Activated CD8-positive, alpha-beta T cell treated with anti-CD3 and anti-CD28 coated beads for 36 hours (primary cell): ENCODE data around the gene NMD3. TPM values are rescaled to one million over a fixed set of nuclear protein-coding genes. Genes with fewer than 3 reads are reported as not detected.

Experiments used
- ATAC-seq: fragments of 200-7000 bp; cut with Tn5 transposase; one replicate; pipeline ENCODE4 v1.10.0; 2021; ENCODE audit warnings: mild to moderate bottlenecking, moderate library complexity
- CTCF ChIA-PET: fragments of 350-600 bp; sonication (Branson Sonifier 250); formaldehyde crosslinking; loops from one replicate; lab custom pipeline; 2021; ENCODE audit warnings: antibody characterized with exemption; lab: Charles Lee
- POLR2A ChIA-PET: fragments of 350-600 bp; sonication (Branson Sonifier 250); formaldehyde crosslinking; loops from one replicate; lab custom pipeline; 2021; ENCODE audit warnings: antibody characterized with exemption; lab: Charles Lee
- DNase-seq: peaks from one replicate; pipeline ENCODE4 v3.0.0-alpha.2; 2020
- H3K27ac Mint-ChIP-seq: one replicate; pipeline ENCODE4 v1.8.0; 2021; ENCODE audit warnings: mild to moderate bottlenecking, mixed read lengths
- H3K27me3 Mint-ChIP-seq: one replicate; pipeline ENCODE4 v1.8.0; 2021; ENCODE audit warnings: mixed read lengths
- H3K36me3 Mint-ChIP-seq: one replicate; pipeline ENCODE4 v1.8.0; 2021; ENCODE audit warnings: low read depth, mixed read lengths
- H3K4me1 Mint-ChIP-seq: one replicate; pipeline ENCODE4 v1.8.0; 2021; ENCODE audit warnings: low read depth, mixed read lengths
- H3K4me3 Mint-ChIP-seq: one replicate; pipeline ENCODE4 v1.8.0; 2021; ENCODE audit warnings: mild to moderate bottlenecking, moderate library complexity, mixed read lengths
- H3K9me3 Mint-ChIP-seq: one replicate; pipeline ENCODE4 v1.8.0; 2021; ENCODE audit warnings: mixed read lengths
- CTCF ChIP-seq: fragments of 200-600 bp; IDR thresholded peaks from one replicate; pipeline ENCODE4 v1.8.0; 2022; ENCODE audit warnings: antibody characterized with exemption, mild to moderate bottlenecking
- intact Hi-C: fragments of 100-400 bp; cut with micrococcal nuclease; formaldehyde crosslinking; loops from one replicate; pipeline ENCODE4 v1.10.0; 2022
- total RNA-seq, 2 experiments: library from RNA; stranded (reverse); gene quantifications; one replicate each; pipeline ENCODE4 v1.2.3, GENCODE V29; 2021

Gene NMD3
- total RNA-seq, 2 experiments from 2014 or later: 73.0 to 74.9 TPM

- Mint-ChIP-seq H3K9me3 (no peaks in the 10 kb centered on the region), H3K4me3 (no peak overlapping the region), H3K4me1 (no peaks in the 10 kb centered on the region), H3K27ac (no peak overlapping the region), H3K27me3 (no peaks in the 10 kb centered on the region), H3K36me3 (no peaks in the 10 kb centered on the region)
- TF ChIP-seq CTCF: no peak
- ChIA-PET POLR2A (no interaction called here), CTCF (no interaction called here)
- ATAC-seq (no peak), DNase-seq (no peak)
- intact Hi-C loops: no loop called here
Measured at GRCh38 chr3:161187046-161187445, 34.1 kb upstream of the NMD3 start.

- Mint-ChIP-seq H3K27me3 (peaks cover 6% of the 10 kb centered on the region), H3K9me3 (no peaks in the 10 kb centered on the region), H3K4me3 (no peak overlapping the region), H3K27ac (no peak overlapping the region), H3K36me3 (no peaks in the 10 kb centered on the region), H3K4me1 (no peaks in the 10 kb centered on the region)
- intact Hi-C loops: no loop called here
- ChIA-PET POLR2A (no interaction called here), CTCF (no interaction called here)
- no peak for DNase-seq
- ATAC-seq: no peak
- no peak for TF ChIP-seq CTCF
Measured at GRCh38 chr3:161197855-161198850, 23.0 kb upstream of the NMD3 start.

GRCh38 chr3:161199926-161200325, 21.2 kb upstream of the NMD3 start:
- ChIA-PET POLR2A (no interaction called here), CTCF (no interaction called here)
- intact Hi-C loops: no loop called here
- TF ChIP-seq CTCF: no peak
- DNase-seq: no peak
- Mint-ChIP-seq H3K27me3 (peaks cover 8% of the 10 kb centered on the region), H3K9me3 (no peaks in the 10 kb centered on the region), H3K27ac (no peak overlapping the region), H3K36me3 (no peaks in the 10 kb centered on the region), H3K4me3 (no peak overlapping the region), H3K4me1 (no peaks in the 10 kb centered on the region)
- no peak for ATAC-seq

GRCh38 chr3:161203485-161204098, 17.5 kb upstream of the NMD3 start:
- DNase-seq: no peak
- no peak for TF ChIP-seq CTCF
- Mint-ChIP-seq H3K9me3 (no peaks in the 10 kb centered on the region), H3K27me3 (peaks cover 5% of the 10 kb centered on the region), H3K4me1 (no peaks in the 10 kb centered on the region), H3K36me3 (no peaks in the 10 kb centered on the region), H3K4me3 (no peak overlapping the region), H3K27ac (no peak overlapping the region)
- ChIA-PET POLR2A (no interaction called here), CTCF (no interaction called here)
- ATAC-seq: no peak
- intact Hi-C loops: no loop called here

- Mint-ChIP-seq H3K4me1 (no peaks in the 10 kb centered on the region), H3K27ac (no peak overlapping the region), H3K4me3 (no peak overlapping the region), H3K36me3 (no peaks in the 10 kb centered on the region), H3K27me3 (no peaks in the 10 kb centered on the region), H3K9me3 (no peaks in the 10 kb centered on the region)
- POLR2A ChIA-PET: no interaction called here
- ATAC-seq (no peak), DNase-seq (no peak)
- no peak for TF ChIP-seq CTCF
- CTCF ChIA-PET: no interaction called here
- intact Hi-C loops: no loop called here
Measured at GRCh38 chr3:161208931-161209330, 12.2 kb upstream of the NMD3 start.
